Measurements from ENCODE around the gene IRS4.

The IRS4 gene

GRCh38 chrX:108736509-108737479 is at the start of gene IRS4:
Gene IRS4, minus strand, starts transcription at chrX:108736563.
- ATAC-seq: no peak
- H3K9me3 Mint-ChIP-seq: no peaks in the 10 kb centered on the region
- no peaks in the 10 kb centered on the region for H3K36me3 Mint-ChIP-seq
- H3K27ac Mint-ChIP-seq: no peak within 1 kb of the TSS
- H3K4me1 Mint-ChIP-seq: no peaks in the 10 kb centered on the region
- no peak for DNase-seq (ENCODE audit: low spot score in 2 of 2)
- H3K4me3 Mint-ChIP-seq: no peak within 1 kb of the TSS

DNA sequence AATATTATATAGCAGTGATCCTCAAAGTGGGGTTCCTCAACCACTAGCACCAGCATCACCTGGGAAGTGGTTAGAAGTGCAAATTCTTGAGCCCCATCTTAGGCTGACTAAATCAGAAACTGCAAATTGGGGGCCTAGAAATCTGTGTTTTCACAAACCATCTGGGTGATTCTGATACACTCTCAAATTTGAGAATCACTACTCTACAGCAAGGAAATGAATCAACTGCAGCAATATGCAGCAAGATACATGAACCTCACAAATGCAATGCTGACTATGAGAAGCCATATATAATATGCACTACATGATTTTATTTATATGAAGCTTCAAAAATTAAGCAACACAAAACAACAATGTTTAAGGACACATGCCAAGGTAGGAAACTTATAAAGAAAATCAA is 36.2 kb upstream of the IRS4 start:
- H3K9me3 Mint-ChIP-seq: peaks cover 13% of the 10 kb centered on the region
- H3K4me3 Mint-ChIP-seq: no peak overlapping the region
- H3K4me1 Mint-ChIP-seq: no peaks in the 10 kb centered on the region
- H3K27ac Mint-ChIP-seq: no peak overlapping the region
- ATAC-seq: no peak
- DNase-seq (ENCODE audit: low spot score in 2 of 2): no peak
- H3K36me3 Mint-ChIP-seq: no peaks in the 10 kb centered on the region

- H3K4me1 Mint-ChIP-seq: no peaks in the 10 kb centered on the region
- no peak for DNase-seq (ENCODE audit: low spot score in 2 of 2)
- no peaks in the 10 kb centered on the region for H3K9me3 Mint-ChIP-seq
These were observed 27.2 kb upstream of the IRS4 start for GRCh38 chrX:108763559-108763958.

GRCh38 chrX:108740299-108740774 is 4.0 kb upstream of the IRS4 start:
- Mint-ChIP-seq H3K36me3 (no peaks in the 10 kb centered on the region), H3K27ac (no peak overlapping the region), H3K4me1 (no peaks in the 10 kb centered on the region), H3K4me3 (no peak overlapping the region), H3K9me3 (peaks cover 9% of the 10 kb centered on the region)
- DNase-seq (ENCODE audit: low spot score in 2 of 2) (no peak), ATAC-seq (no peak)

More at GRCh38 chrX:108763559-108763958, 27.2 kb upstream of the IRS4 start:
- ATAC-seq: no peak
- Mint-ChIP-seq H3K27ac (no peak overlapping the region), H3K36me3 (no peaks in the 10 kb centered on the region), H3K4me3 (no peak overlapping the region)

GRCh38 chrX:108737754-108738153 is 1.4 kb upstream of the IRS4 start:
- H3K4me1 Mint-ChIP-seq: no peaks in the 10 kb centered on the region
- peaks cover 7% of the 10 kb centered on the region for H3K9me3 Mint-ChIP-seq
- no peak for DNase-seq (ENCODE audit: low spot score in 2 of 2)
- no peak for ATAC-seq
- H3K36me3 Mint-ChIP-seq: no peaks in the 10 kb centered on the region
- H3K27ac Mint-ChIP-seq: no peak overlapping the region
- no peak overlapping the region for H3K4me3 Mint-ChIP-seq

DNA sequence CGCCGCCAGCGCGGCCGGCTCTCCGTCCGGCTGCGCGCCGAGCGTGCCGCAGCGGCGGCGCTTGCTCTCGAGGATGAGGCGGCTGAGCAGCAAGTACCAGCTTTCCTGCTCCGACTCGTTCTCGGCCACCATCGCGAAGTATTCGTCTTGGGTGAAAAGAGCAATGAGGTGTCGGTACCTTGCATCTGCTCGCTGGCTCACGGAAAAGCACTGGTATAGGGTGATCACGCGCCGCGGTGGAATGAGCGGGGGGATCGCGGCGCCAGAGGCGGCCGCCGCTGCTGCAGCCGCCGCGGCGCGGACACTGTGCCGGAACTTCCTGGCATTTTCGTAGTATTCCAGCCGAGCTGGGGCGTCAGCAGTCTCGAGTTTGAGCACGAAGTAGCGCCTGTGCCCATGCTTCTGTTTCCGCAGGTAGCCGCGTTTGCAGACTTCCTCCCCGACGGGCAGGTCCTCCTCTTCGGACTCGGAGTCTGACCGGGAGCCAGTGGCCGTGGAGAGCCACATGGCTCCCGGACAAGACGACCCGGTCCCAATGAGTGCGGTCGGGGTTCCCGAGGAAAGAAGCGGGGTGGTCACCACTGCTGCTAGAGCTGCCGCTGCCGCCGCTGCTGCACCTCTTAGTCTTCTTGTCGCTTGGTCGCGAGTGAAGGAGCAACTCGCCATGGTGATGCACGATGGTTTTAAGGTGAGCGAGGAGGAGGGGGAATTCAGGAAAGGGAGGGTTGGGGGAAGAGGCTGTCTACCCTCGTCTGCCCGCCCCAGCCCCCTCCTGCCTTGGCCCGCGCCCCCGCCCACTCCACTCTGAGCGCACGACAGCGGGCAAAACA is 469 bp downstream of the IRS4 start:
- H3K4me3 Mint-ChIP-seq: no peak overlapping the region
- no peaks in the 10 kb centered on the region for H3K36me3 Mint-ChIP-seq
- no peak overlapping the region for H3K27ac Mint-ChIP-seq

GRCh38 chrX:108735091-108735678 is 1.2 kb downstream of the IRS4 start:
- no peak overlapping the region for H3K27ac Mint-ChIP-seq
- no peak for DNase-seq (ENCODE audit: low spot score in 2 of 2)
- H3K4me1 Mint-ChIP-seq: no peaks in the 10 kb centered on the region
- no peaks in the 10 kb centered on the region for H3K9me3 Mint-ChIP-seq
- no peak overlapping the region for H3K4me3 Mint-ChIP-seq
- no peak for ATAC-seq
- no peaks in the 10 kb centered on the region for H3K36me3 Mint-ChIP-seq

More for the DNA sequence above, 469 bp downstream of the IRS4 start:
- Mint-ChIP-seq H3K9me3 (no peaks in the 10 kb centered on the region), H3K4me1 (no peaks in the 10 kb centered on the region)
- no peak for ATAC-seq
- DNase-seq (ENCODE audit: low spot score in 2 of 2): no peak

DNA sequence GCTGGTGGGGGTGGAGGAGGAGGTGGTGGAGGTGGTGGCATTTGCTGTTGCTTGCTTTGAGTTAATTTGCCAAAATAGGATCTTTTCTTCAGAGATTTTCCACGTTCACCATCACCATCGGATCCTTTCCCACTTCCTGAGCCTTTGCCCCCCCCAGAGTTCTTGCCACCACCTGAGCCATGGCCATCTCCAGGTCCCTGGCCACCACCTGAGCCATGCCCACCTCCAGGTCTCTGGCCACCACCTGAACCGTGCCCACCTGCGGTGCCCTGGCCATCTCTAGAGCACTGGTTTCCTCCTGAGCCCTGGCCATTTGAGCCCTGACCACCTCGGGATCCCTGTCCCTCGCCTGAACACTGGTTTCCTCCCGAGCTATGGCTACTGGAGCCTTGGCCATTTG is 1.9 kb downstream of the IRS4 start:
- Mint-ChIP-seq H3K27ac (no peak overlapping the region), H3K4me1 (no peaks in the 10 kb centered on the region), H3K4me3 (no peak overlapping the region), H3K9me3 (no peaks in the 10 kb centered on the region), H3K36me3 (no peaks in the 10 kb centered on the region)
- ATAC-seq: no peak
- no peak for DNase-seq (ENCODE audit: low spot score in 2 of 2)

GRCh38 chrX:108732630-108733321 is 3.6 kb downstream of the IRS4 start:
- no peak for ATAC-seq
- Mint-ChIP-seq H3K27ac (no peak overlapping the region), H3K4me3 (no peak overlapping the region), H3K9me3 (no peaks in the 10 kb centered on the region), H3K4me1 (no peaks in the 10 kb centered on the region), H3K36me3 (no peaks in the 10 kb centered on the region)
- no peak for DNase-seq (ENCODE audit: low spot score in 2 of 2)

- Mint-ChIP-seq H3K9me3 (no peaks in the 10 kb centered on the region), H3K4me3 (no peak overlapping the region), H3K27ac (no peak overlapping the region), H3K4me1 (no peaks in the 10 kb centered on the region), H3K36me3 (no peaks in the 10 kb centered on the region)
- ATAC-seq (no peak), DNase-seq (ENCODE audit: low spot score in 2 of 2) (no peak)
These were observed 5.2 kb downstream of the IRS4 start for GRCh38 chrX:108731153-108731552.

DNA sequence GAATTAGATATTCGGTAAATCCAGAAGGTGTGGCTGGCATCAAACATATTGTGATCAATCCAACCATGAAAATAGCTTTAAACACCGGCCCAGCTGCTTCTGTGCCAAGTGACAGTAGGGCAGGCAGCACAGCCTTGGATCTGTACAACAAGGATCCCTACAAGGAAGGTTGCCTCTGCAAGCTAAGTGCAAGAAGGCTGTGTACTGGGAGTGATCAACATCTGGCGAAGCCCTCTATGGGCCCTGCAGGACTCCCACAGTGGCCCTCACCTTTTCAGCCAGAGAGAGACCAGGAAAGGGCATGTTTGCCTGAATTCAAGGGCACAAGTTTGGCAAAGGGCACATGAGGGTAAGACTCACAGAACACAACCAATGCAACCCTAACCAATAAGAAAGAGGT is 9.6 kb downstream of the IRS4 start:
- DNase-seq (ENCODE audit: low spot score in 2 of 2) (no peak), ATAC-seq (no peak)
- H3K4me1 Mint-ChIP-seq: no peaks in the 10 kb centered on the region
- no peaks in the 10 kb centered on the region for H3K9me3 Mint-ChIP-seq
- no peaks in the 10 kb centered on the region for H3K36me3 Mint-ChIP-seq
- H3K4me3 Mint-ChIP-seq: no peak overlapping the region
- no peak overlapping the region for H3K27ac Mint-ChIP-seq

DNA sequence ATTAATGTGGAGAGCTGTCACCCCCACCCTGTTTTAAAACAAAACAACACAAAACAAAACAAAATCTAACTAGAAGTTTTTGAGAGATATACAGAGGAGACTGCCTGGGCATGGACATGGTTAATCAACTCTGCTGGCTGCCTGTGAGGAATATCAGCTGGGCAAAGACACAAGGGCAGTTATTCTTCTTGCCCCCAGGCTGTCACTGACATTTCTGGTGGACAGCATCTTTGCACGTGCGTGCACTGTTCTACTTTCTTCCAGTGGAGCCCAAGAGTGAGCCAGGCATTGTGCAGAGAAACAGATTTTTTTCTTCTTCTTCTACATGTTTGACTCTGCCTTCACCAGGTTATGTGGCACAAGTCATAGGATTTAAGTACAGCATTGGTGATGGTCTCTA is 13.8 kb downstream of the IRS4 start:
- H3K9me3 Mint-ChIP-seq: no peaks in the 10 kb centered on the region
- DNase-seq (ENCODE audit: low spot score in 2 of 2): no peak
- no peaks in the 10 kb centered on the region for H3K4me1 Mint-ChIP-seq
- no peak overlapping the region for H3K4me3 Mint-ChIP-seq
- H3K36me3 Mint-ChIP-seq: no peaks in the 10 kb centered on the region
- ATAC-seq: no peak
- H3K27ac Mint-ChIP-seq: no peak overlapping the region

GRCh38 chrX:108712886-108713285 is 23.5 kb downstream of the IRS4 start:
- Mint-ChIP-seq H3K36me3 (no peaks in the 10 kb centered on the region), H3K9me3 (peaks cover 12% of the 10 kb centered on the region), H3K4me1 (no peaks in the 10 kb centered on the region), H3K4me3 (no peak overlapping the region), H3K27ac (no peak overlapping the region)
- DNase-seq (ENCODE audit: low spot score in 2 of 2): no peak
- ATAC-seq: no peak

GRCh38 chrX:108704839-108705238 is 31.5 kb downstream of the IRS4 start:
- H3K4me3 Mint-ChIP-seq: no peak overlapping the region
- H3K27ac Mint-ChIP-seq: no peak overlapping the region
- H3K36me3 Mint-ChIP-seq: no peaks in the 10 kb centered on the region
- peaks cover 3% of the 10 kb centered on the region for H3K9me3 Mint-ChIP-seq
- DNase-seq (ENCODE audit: low spot score in 2 of 2) (no peak), ATAC-seq (no peak)
- no peaks in the 10 kb centered on the region for H3K4me1 Mint-ChIP-seq

DNA sequence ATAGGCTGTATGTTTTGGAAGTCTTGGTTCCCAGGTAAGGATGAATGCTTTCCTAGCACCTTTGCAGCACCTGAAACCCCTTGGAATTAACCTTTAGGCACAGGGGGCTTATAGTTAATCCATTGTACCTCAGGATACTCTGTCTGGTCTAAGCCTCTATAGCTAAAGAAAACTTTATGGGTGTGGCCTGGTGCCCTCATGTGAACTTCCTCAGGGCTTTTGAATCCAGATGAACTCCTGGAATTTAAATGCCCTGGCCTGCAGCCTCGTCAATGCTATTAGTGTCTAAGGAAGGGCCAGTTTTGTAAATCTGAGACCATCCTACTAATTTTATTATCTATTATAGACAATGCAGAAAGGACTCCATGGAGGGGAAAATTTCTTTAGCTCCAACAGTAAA is 33.8 kb downstream of the IRS4 start:
- Mint-ChIP-seq H3K4me3 (no peak overlapping the region), H3K27ac (no peak overlapping the region), H3K9me3 (no peaks in the 10 kb centered on the region), H3K4me1 (no peaks in the 10 kb centered on the region), H3K36me3 (no peaks in the 10 kb centered on the region)
- ATAC-seq (no peak), DNase-seq (ENCODE audit: low spot score in 2 of 2) (no peak)
